ENCODE data around the gene TUBA4A.

DNA sequence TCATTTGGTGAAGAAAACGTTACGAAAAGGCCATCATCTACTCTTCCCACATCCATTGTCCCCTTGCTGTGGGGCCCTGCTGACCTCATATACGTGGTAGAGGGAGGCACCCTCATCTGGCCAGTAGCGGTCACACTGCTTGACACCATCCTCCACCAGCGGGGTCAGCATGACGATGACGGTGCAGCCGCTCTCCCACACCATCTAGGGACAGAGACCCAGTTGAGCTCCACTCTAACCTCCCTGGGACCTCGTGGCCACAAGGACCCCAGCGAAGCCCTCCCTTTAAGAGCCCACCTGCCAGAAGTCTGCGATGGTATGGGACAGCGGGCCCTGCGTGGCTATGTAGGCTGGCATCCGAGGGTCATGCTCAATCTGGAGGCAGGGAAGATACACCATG is 42.4 kb upstream of the TUBA4A start:
- TF ChIP-seq POLR2A (IDR thresholded peaks at IDR 0.05), result no peak
- TF ChIP-seq, protein P1, sequence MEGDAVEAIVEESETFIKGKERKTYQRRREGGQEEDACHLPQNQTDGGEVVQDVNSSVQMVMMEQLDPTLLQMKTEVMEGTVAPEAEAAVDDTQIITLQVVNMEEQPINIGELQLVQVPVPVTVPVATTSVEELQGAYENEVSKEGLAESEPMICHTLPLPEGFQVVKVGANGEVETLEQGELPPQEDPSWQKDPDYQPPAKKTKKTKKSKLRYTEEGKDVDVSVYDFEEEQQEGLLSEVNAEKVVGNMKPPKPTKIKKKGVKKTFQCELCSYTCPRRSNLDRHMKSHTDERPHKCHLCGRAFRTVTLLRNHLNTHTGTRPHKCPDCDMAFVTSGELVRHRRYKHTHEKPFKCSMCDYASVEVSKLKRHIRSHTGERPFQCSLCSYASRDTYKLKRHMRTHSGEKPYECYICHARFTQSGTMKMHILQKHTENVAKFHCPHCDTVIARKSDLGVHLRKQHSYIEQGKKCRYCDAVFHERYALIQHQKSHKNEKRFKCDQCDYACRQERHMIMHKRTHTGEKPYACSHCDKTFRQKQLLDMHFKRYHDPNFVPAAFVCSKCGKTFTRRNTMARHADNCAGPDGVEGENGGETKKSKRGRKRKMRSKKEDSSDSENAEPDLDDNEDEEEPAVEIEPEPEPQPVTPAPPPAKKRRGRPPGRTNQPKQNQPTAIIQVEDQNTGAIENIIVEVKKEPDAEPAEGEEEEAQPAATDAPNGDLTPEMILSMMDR (IDR thresholded peaks at IDR 0.05), result no peak

Data from testis (tissue), 2 donors.